Measurements from ENCODE around the gene HSD17B13. TPM values are rescaled to one million over a fixed set of nuclear protein-coding genes. Genes with fewer than 3 reads are reported as not detected.
"Not testable (repeated sequence)": the region's sequence is repeated elsewhere in the genome, so short reads cannot be mapped to it uniquely, and the experiment has no call there.

Gene HSD17B13
- total and polyA plus RNA-seq, 2 of the 13 experiments (the other 11 are each of a cell fraction or from before 2014, with no cell fraction given) = 0.04 to 0.15 TPM

DNA sequence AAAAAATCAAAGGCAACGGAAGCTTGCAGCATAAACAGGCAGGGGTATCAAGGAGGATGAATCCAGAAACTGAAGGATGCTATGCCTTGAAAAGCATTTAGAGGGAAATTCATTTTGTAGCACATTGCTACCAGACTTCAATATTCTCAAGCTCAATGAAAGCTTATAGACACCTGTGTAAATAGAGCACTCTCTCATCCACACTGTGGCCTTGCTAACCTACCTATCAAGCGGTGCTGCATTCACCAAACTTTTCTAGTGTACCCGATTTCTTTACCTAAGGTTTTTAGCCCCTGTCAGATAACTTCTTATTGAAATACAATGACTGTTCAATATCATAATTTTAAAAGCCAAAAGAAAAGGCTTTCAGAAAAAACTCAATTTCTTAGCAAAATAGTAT, 20.2 kb upstream of the HSD17B13 start (continued):
- TF ChIP-seq, protein P1, sequence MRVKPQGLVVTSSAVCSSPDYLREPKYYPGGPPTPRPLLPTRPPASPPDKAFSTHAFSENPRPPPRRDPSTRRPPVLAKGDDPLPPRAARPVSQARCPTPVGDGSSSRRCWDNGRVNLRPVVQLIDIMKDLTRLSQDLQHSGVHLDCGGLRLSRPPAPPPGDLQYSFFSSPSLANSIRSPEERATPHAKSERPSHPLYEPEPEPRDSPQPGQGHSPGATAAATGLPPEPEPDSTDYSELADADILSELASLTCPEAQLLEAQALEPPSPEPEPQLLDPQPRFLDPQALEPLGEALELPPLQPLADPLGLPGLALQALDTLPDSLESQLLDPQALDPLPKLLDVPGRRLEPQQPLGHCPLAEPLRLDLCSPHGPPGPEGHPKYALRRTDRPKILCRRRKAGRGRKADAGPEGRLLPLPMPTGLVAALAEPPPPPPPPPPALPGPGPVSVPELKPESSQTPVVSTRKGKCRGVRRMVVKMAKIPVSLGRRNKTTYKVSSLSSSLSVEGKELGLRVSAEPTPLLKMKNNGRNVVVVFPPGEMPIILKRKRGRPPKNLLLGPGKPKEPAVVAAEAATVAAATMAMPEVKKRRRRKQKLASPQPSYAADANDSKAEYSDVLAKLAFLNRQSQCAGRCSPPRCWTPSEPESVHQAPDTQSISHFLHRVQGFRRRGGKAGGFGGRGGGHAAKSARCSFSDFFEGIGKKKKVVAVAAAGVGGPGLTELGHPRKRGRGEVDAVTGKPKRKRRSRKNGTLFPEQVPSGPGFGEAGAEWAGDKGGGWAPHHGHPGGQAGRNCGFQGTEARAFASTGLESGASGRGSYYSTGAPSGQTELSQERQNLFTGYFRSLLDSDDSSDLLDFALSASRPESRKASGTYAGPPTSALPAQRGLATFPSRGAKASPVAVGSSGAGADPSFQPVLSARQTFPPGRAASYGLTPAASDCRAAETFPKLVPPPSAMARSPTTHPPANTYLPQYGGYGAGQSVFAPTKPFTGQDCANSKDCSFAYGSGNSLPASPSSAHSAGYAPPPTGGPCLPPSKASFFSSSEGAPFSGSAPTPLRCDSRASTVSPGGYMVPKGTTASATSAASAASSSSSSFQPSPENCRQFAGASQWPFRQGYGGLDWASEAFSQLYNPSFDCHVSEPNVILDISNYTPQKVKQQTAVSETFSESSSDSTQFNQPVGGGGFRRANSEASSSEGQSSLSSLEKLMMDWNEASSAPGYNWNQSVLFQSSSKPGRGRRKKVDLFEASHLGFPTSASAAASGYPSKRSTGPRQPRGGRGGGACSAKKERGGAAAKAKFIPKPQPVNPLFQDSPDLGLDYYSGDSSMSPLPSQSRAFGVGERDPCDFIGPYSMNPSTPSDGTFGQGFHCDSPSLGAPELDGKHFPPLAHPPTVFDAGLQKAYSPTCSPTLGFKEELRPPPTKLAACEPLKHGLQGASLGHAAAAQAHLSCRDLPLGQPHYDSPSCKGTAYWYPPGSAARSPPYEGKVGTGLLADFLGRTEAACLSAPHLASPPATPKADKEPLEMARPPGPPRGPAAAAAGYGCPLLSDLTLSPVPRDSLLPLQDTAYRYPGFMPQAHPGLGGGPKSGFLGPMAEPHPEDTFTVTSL (CRISPR knock-in tag; IDR thresholded peaks at IDR 0.05; ENCODE audit: borderline replicate concordance) = no peak
- no peak for TF ChIP-seq ZFX (CRISPR knock-in tag; IDR thresholded peaks at IDR 0.05; ENCODE audit: low read depth)
- no peak for TF ChIP-seq REPIN1 (CRISPR knock-in tag; IDR thresholded peaks at IDR 0.05; ENCODE audit: borderline replicate concordance, low read depth)
- TF ChIP-seq, protein P2, sequence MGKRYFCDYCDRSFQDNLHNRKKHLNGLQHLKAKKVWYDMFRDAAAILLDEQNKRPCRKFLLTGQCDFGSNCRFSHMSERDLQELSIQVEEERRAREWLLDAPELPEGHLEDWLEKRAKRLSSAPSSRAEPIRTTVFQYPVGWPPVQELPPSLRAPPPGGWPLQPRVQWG (CRISPR knock-in tag; IDR thresholded peaks at IDR 0.05; ENCODE audit: borderline replicate concordance, low read depth) = no peak

DNA sequence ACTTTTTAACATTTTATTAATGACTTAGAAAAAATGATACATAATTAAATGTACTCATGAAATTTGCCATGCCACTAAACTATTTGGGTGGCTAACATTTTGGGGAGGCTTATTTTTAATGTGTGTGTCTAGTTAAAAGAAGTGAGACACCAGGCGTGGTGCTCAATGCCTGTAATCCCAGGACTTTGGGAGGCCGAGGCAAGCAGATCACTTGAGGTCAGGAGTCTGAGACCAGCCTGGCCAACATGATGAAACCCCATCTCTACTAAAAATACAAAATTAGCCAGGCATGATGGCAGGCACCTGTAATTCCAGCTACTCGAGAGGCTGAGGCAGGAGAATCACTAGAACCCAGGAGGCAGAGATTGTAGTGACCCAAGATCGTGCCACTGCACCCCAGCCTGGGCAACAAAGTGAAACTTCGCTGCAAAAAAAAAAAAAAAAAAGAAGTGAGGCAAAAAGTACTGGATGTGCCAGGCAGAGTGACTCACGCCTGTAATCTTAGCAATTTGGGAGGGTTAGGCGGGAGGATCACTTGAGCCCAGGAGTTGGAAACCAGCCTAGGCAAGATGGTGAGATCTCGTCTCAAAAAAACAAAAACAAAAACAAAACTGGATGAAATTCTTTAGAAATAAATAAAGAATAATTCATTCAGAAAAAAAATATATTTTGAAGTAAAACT, 19.4 kb upstream of the HSD17B13 start:
- H3K9ac ChIP-seq (ENCODE audit: insufficient read depth, low read depth, low read length); DNase-seq (ENCODE audit: low spot score); in situ Hi-C loops (cut with HindIII; ENCODE audit: extremely low pct_ligation_motif_present, low pct_unique_long_range_greater_than_20kb); H3K79me2 ChIP-seq (ENCODE audit: insufficient read depth, low read length); POLR2A ChIA-PET; H3K4me2 ChIP-seq (ENCODE audit: low read depth, low read length); H3K4me3 ChIP-seq (replicated peaks in 1 of 3; ENCODE audit: insufficient read depth in 1 of 3, low read depth in 2 of 3, low read length in 3 of 3); H4K20me1 ChIP-seq (ENCODE audit: insufficient read depth, low read length); intact Hi-C loops (cut with micrococcal nuclease; ENCODE audit: unreplicated experiment); H3K9me3 ChIP-seq (ENCODE audit: low read length); H2AFZ ChIP-seq (ENCODE audit: low read length); H3K27ac ChIP-seq (ENCODE audit: extremely low read length, insufficient read depth, low read length); H3K4me1 ChIP-seq (ENCODE audit: insufficient read depth, low read length); ATAC-seq; H3K27me3 ChIP-seq (ENCODE audit: control insufficient read depth in 1 of 2, insufficient read depth in 2 of 2, low read length in 2 of 2); BruUV-seq (replicated peaks); FAIRE-seq; CTCF ChIA-PET (ENCODE audit: low intra/inter-chr PET ratio, low total read pairs): not testable (repeated sequence)
- 96% methylated on average over 8 of the region's 8 CpGs for WGBS (ENCODE audit: low lambda C conversion rate)
- peaks cover 12 to 73% of the 10 kb centered on the region in 2 experiments; a peak in 4 of 5 replicates for H3K36me3 ChIP-seq (replicated peaks in 1 of 2; ENCODE audit: control insufficient read depth in 1 of 2, insufficient read depth in 2 of 2, low read length in 2 of 2)
